CD4-positive, alpha-beta T cell treated with Interleukin-15 for 1 hour (primary cell): ENCODE data around the gene ZNF26.
"Not testable (repeated sequence)": the region's sequence is repeated elsewhere in the genome, so short reads cannot be mapped to it uniquely, and the experiment has no call there.

Experiments
- DNase-seq: peaks from one replicate; pipeline ENCODE4 v3.0.0-alpha.2; 2020

The ZNF26 gene

GRCh38 chr12:132956011-132956788 lies 30.0 kb upstream of the ZNF26 start, which contains the start of gene ZNF605:
Gene ZNF605 (minus strand): TSS chr12:132956306. CDS start chr12:132945635, 10,671 bp downstream.
- DNase-seq: peak; percentile 88

GRCh38 chr12:132961790-132962189 lies 24.4 kb upstream of the ZNF26 start:
- not testable (repeated sequence) for DNase-seq

DNA sequence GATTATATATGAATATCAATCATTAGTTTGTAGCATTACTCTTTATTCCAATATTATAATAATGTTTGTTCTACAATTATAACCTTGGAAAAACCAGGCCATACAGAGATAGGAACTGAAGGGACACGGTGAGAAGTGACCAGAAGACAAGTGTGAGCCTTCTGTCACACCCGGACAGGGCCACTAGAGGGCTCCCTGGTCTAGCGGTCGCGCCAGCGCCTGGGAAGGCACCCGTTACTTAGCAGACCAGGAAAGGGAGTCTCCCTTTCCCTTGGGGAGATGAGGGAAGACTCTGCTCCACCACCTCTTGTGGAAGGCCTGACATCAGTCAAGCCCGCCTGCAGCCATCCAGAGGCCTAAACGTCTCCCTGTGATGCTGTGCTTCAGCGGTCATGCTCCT lies 22.2 kb upstream of the ZNF26 start:
- not testable (repeated sequence) for DNase-seq

DNA sequence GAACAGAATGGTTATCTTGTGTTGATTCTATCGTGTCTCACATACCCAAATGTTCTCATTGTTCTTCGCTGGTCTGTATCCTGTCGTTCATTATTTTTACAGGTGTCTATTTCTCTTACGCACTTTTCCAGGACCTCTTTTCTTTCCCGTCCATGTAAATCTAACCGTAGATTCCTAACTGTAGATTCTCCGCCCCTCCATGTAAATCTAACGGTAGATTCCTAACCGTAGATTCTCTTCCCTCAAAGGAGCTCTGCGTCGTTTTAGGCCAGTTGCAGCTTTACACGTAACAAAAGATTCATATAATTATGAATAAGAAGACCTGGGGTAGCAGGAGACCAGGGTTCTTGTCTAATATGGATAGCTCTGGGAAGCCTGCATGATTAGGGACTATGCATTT lies 20.4 kb upstream of the ZNF26 start:
- no peak for DNase-seq

DNA sequence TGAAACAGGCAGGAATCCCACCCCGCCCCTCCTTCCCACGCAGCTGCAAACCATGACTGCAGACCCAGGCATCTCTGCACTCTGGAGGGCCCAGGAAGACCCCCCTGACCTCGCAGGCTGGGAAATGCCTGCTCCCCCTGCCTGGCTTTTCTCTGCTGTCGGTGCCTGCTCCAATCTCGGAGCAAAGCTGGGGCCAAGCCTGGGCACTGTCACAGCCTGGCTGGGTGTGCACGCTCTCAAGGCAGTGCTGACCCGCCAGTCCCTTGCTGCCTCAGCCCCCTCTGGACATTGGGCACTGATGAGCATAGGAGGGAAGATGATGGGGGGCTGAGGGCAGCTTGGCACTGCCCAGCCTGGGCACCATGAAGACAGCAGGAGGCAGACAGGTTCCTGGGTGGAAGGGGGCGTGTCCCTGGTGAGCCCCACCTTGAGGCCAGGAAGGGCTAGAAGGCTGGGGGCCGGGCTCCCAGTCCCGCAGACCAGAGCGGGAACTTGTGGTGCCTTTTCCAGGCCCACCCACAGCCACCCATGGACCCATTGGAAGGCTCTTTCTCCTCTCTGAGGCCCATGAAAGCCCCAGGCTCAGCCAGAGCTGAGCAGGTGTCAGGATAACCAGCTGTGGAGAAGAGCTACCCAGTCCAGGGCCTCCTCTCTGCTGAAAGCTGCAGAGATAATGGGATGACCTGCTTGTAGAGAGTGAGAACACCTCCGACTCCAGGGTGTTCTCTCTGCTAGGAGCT lies 19.3 kb upstream of the ZNF26 start:
- DNase-seq: no peak

- DNase-seq: no peak
These were observed 18.4 kb upstream of the ZNF26 start for GRCh38 chr12:132967736-132968135.

DNA sequence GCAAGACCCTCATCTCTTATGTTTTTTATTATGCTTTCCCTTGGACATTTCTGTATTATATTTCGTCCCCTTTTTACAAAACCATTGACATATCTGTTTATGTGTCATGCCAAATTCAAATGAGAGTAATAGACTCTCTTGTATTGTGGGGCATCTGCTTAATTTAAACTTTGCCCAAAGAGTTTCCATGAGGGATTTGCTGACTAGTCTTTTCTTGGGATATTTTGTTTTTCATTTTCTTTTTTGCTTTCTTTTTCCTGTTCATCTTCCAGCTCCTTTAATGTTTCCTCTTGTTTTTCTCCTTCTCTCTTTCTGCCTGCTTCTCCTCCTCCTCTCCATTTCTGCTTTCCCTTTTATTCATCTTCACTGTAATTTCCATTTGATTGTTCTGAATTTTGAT lies 13.8 kb upstream of the ZNF26 start:
- no peak for DNase-seq

GRCh38 chr12:132976870-132977269 lies 9.3 kb upstream of the ZNF26 start:
- DNase-seq: not testable (repeated sequence)

GRCh38 chr12:132986885-132987225 lies 688 bp downstream of the ZNF26 start:
- no peak for DNase-seq

DNA sequence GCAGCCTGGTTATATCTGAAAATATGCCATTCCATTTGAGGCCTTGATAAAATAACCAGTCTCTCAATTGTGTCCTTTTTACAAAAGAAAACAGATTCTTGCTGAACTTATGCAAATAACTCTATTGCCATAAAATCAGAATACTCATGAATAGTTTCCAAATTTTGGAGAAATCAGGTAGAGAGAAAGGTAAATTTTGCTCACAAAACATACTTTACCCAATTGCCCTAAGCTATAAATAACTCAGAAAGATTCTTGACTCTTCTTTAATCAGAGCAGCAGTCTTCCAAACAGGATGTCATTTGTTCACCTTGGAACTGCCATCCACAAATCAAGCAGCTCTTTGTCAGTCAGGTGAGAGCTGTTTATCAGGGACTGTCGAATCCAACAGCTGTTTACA lies 12.6 kb downstream of the ZNF26 start:
- DNase-seq: no peak

DNA sequence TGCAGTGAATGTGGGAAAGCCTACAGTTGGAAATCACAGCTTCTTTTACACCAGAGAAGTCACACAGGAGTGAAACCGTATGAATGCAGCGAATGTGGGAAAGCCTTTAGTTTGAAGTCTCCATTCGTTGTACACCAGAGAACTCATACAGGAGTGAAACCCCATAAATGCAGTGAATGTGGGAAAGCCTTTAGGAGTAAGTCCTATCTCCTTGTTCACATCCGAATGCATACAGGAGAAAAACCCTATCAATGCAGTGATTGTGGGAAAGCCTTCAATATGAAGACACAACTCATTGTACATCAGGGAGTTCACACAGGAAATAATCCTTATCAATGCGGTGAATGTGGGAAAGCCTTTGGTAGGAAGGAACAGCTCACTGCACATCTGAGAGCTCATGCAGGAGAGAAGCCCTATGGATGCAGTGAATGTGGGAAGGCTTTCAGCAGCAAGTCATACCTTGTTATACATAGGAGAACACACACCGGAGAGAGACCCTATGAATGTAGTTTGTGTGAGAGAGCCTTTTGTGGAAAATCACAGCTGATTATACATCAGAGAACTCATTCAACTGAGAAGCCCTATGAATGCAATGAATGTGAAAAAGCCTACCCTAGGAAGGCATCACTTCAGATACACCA lies 24.6 kb downstream of the ZNF26 start:
- DNase-seq: no peak

GRCh38 chr12:133023566-133023965 lies 37.4 kb downstream of the ZNF26 start:
- no peak for DNase-seq

DNA sequence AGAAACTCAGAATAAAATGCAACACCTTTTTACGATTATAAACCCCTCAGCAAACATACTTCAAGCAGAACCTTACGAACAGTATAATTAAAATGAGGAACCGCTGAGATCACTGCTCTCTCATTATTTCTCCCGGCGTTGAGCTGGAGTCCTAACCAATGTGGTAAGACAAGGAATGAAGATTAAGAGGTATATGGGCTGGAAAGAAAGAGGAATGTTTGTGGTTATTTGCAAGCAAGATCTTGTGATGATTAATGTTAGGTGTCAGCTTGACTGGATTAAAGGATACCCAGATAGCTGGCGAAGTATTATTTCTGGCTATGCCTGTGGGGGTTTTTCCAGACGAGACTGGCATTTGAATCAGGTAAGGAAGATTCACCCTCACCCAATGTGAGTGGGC lies 40.8 kb downstream of the ZNF26 start:
- DNase-seq: no peak

DNA sequence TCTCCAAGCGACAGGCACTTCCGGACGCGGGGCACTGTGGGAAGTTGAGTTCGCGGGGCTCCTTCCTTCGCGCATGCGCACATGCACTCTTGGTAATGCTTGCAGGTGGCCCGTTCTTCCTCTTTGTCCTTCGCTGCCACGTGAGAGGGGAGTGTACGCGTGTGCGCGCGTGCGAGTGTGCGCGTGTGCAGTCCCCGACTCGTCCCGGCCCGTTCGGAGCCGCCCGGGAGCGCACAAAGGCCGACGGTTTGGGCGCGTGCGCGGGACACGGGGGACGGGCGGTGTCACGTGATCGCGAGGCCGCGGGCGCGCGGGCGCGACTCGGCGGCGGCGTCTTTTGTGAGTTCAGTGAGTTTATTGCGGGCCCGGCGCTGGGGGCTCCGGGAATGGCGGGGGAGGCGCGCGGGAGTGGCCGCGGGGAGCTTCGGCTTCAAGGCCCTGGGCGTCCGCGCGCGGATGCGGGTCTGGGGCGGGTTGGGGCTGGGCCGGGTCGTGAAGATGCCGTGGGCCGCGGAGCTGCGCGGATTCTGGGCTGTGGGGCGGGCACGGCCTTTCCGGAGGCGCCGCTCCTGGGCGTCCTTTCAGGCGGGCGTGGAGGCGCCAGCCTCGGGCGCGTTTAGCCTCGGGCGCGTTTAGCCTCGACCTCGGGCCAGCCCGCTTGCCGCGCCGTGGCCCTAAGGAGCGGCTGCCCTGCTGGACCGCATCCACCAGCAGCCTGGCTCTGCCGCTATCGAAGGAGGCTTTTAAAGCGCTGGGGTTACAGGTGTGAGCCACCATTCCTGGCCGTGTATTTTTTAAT lies 51.2 kb downstream of the ZNF26 start, which contains the start of gene ZNF84:
Gene ZNF84, plus strand, starts transcription at position 303 of the 799 bp plus-strand sequence. CDS start 3,959 bp downstream, outside the sequence.
- DNase-seq: peak; percentile 99

DNA sequence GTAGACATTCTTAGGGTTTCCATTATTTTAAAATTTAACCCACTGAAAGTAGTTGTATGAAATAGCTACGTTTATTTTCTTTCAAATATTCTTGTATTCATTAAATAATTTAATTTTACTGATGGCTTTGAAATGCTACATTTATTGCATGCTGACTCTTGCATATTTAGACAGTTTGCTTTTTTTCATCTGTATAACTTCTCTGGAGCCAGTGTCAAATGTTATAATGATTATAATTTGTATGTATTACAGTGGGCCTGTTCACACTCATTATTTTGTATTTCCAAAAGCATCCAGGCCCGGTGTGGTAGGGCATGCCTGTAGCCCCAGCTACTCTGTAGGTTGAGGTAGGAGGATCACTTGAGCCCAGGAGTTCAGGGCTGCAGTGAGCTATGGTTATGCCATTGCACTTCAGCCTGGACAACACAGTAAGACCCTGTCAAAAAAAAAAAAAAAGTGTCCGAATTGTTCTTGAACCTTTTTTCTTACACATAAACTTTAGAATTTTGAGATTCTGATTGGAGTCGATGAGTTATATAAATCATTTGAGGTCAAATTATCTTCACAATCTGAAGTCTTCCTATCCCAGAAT lies 52.0 kb downstream of the ZNF26 start:
- no peak for DNase-seq

DNA sequence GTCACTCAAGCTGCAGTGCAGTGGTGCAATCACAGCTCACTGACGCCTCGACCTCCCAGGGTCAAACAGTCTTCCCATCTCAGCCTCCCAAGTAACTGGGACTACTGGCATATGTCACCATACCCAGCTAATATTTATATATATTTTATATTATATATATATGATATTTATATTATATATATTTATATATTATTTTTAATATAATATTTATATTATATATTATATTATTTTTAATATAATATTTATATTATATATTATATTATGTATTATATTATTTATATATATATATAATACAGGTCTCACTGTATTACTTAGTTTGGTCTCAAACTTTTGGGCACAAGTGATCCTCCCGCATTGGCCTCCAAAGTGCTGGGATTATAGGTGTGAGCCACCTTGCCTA lies 60.5 kb downstream of the ZNF26 start:
- no peak for DNase-seq

GRCh38 chr12:133057446-133057845 lies 71.3 kb downstream of the ZNF26 start:
- no peak for DNase-seq

DNA sequence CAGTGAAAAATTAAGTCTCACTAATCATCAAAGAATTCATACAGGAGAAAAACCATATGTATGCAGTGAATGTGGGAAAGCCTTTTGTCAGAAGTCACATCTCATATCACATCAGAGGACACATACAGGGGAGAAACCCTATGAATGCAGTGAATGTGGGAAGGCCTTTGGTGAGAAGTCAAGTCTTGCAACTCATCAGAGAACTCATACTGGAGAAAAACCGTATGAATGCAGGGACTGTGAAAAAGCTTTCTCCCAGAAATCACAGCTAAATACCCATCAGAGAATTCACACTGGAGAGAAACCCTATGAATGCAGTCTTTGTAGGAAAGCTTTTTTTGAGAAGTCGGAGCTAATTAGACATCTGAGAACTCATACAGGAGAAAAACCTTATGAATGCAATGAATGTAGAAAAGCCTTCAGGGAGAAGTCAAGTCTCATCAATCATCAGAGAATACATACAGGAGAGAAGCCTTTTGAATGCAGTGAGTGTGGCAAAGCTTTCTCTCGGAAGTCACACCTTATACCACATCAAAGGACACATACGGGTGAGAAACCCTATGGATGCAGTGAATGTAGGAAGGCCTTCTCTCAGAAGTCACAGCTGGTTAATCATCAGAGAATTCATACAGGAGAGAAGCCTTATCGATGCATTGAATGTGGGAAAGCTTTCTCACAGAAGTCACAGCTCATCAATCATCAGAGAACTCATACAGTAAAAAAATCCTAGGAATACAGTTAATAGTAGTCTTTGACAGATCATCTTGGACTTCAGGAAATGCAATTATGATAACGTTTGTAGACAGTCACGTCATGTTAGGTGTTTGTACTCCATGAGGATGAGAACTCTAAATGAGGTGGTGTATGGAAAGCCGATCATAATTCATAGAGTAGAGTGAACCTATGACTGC lies 72.3 kb downstream of the ZNF26 start:
- no peak for DNase-seq

DNA sequence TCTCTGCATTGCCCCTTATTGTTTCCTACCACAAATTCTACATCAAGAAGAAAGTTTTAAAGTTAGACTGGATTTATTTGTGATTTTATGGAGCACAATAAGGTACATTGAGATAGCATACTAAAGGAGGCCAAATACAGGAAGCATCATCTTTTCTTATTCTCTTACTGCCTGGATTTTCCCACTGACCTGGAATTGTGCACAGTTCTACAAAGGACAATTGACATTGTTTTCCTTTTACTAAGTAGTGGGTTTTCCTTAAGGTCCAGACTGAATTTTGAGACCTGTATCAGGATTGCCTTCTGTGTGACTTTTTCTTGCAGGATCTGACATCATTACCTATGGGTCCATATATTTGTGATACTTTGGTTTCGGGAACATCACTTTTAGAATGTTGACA lies 75.8 kb downstream of the ZNF26 start:
- DNase-seq: no peak

DNA sequence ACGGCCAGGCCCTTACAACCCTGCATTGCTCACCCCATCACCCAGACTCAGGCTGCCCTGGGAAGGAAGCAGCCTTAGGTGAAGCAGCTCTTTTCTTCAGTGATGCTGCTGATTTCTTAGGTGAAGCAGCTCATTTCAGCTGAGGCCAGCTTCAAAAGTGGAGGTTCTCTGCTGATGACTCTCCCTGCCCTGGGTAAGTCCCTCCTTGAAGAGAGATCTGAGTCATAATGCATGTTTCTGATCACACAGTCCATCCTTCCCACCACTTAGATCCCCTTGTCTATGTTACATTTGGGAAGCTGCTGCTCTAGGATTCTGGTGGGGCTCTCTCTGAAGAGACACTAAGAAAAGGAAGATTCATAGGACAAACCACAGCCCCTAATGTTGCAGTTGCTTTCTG lies 77.4 kb downstream of the ZNF26 start:
- DNase-seq: no peak

- DNase-seq: no peak
These were observed 87.7 kb downstream of the ZNF26 start for GRCh38 chr12:133073836-133074235.
